Skin of body (tissue), 2 donors: ENCODE data around the gene MED27. TPM values are rescaled to one million over a fixed set of nuclear protein-coding genes. Genes with fewer than 3 reads are reported as not detected.
"Not testable (repeated sequence)": the region's sequence is repeated elsewhere in the genome, so short reads cannot be mapped to it uniquely, and the experiment has no call there.

Source experiments
- DNase-seq: peaks from one replicate; lab custom pipeline; 2025; lab: John Stamatoyannopoulos, UW
- total RNA-seq: library from RNA; depleted of rRNA; stranded (reverse); fragments of >200 nt; gene quantifications from one replicate; pipeline ENCODE4 v1.2.3, GENCODE V29; 2014

MED27 gene
- total RNA-seq, 1 donor from 2014 or later: 10.9 TPM

- DNase-seq: no peak
Observed at GRCh38 chr9:132020272-132020671, 59.4 kb downstream of the MED27 start.

- DNase-seq: no peak
Observed at GRCh38 chr9:132019702-132020101, 60.0 kb downstream of the MED27 start.

DNA sequence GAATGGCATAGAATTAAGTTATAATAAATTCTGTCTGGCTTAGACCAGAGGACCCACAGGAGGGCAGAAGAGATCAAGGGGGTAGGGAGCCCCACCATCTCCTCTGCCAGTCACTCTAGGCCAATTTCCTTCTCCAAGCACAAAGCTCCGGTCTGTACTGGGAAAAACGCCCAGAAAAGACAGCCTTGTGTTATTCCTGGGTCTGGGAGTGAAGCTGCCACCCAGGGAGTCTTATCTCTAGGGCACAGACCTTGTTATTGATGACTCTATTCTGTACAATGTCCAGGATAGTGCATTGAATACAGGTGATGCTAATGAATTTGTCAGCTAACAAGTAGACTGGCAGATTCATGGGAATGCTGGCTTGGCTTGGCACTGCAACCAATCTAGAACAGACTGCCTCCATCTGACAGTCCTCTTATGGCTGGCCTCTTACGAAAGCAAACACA lies 60.7 kb downstream of the MED27 start:
- DNase-seq: no peak

DNA sequence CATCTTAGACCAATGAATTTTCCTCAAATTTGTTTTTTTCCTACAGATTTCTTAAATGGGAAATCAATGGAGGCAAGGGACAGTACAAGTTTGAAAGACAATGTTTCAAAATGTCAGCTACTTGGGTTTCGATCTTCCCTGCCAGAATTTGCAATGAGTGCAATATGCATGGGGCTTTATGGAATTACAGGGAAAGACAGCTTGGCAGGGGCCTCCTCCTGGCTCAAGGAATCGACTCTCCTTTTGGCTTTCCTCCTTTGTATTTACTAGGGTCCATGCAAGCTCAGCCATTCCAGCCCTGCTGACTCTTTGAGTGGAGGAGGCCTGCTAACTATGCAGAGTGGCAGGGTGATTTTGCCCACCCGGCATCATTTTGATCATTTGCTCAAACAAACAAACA lies 63.2 kb downstream of the MED27 start:
- DNase-seq: no peak

DNA sequence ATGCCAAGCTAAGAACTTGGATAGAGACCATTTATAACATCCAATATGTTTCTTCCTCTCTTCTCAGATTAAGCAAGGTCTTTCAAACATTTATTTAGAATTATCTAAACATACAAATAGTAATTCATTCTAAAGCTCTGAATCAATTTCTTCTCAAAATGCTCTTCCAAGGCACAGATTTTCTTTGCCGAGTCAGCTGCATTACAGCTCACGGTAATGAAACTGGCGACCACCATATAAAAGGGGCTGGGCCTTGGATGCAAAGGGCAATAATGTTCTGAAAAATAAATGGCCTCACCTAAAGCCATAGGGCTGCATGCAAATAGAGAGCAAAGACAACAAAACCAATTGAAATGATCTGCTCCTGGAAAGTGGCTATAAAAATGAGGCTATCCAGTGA lies 63.8 kb downstream of the MED27 start:
- DNase-seq: no peak

DNA sequence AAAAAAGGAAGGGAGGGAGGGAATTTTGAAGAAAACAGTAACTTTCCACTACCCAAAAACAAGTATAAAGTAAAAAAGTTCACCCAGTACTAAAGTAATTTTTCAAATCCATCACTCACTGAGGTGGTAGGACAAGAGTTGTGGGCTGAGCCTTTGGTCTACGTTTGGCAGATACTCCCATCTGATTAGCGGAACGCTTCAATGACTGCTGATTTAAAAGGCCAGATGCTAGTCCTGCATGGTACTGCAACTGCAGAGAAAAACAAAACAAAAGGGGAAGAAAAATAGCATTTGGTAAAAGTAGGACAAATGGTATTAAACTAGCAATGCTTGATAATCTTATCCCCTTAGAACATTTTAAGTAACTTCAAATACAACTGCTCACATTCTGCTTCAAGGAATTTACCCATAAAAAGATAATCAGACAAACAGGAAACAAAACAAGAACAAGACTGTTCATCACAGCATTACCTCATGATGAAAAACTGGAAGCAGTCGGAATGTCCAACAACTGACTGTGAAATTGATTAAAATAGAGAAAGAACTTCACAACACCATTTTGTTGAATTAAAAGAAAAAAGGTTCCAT lies 65.4 kb downstream of the MED27 start:
- DNase-seq: no peak

GRCh38 chr9:132012704-132013357 lies 66.8 kb downstream of the MED27 start:
- DNase-seq: no peak

- DNase-seq: no peak
Observed at GRCh38 chr9:132011896-132012295, 67.8 kb downstream of the MED27 start.

- DNase-seq: no peak
Observed at GRCh38 chr9:132011309-132011708, 68.4 kb downstream of the MED27 start.

GRCh38 chr9:132010201-132010600 lies 69.5 kb downstream of the MED27 start:
- not testable (repeated sequence) for DNase-seq

DNA sequence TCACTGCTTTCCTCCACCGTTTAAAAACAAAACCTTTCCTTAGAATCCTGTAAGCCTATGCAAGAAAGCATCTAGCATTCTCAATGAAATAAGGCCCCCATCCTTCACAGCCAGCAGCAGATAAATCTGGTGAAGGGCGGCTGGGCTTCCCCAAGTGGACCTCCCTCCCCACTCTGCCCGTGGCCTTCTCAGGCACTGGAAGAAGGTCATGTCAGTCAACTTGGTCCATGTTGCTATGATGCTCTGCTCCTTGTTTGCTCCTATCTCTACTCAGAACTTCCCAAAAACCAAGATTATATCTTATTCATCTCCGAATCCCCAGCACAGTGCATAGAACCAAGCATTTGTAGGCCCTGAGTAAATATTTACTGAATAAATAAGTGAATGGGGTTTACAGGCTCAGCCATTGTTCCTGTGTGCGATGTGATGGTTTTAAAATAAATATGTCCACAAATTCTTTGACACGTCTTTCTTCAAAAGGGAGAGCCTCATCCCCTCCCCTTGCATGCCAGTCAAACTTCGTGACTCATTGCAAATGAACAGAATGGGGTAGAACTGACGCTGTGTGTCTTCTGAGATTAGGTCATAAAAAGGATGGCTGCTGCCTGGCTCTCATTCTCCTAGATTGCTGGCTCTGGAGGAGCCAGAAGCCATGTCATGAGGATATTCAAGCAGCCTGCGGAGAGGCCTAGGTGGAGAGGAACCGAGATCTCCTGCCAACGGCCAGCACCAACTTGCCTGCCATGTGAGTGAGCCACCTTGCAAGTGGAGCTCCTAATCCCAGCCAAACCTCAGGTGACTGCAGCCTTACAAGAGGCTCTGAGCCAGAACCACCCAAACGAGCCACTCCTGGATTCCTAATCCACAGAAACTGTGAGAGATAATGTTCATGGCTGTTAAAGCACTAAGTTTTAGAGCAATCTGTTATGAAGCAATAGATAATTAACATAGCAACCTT lies 70.5 kb downstream of the MED27 start:
- no peak for DNase-seq

- no peak for DNase-seq
Observed at GRCh38 chr9:132008184-132008803, 71.4 kb downstream of the MED27 start.

DNA sequence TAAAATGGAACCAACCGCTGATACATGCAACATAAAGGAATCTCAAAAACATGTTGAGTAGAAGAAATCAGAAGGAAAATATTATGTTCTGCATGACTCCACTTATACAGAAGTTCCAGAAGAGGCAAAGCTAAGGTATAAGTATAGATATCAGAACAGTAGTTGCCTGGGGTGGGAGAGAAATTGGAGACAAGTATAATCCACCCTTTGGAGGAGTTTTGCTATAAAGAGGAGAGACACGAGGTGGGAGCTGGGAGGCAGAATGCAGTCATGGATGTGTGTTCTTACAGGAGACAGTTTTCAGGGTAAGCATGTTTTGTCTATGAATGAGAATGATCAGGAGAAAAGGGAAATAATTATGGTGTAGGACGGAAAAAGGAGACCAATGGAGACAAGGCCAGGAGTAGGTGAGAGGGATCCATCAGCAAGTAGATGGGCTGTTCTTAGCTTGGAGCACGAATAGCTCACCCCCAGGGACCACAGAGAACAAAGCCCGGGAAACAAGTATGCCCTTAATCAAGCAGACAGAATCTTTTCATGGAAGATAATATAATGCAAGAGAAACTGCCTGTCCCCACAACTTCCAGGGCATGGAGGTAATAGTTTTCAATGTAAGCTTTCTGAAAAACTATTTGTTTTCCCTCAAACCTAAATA lies 72.2 kb downstream of the MED27 start:
- DNase-seq: no peak

DNA sequence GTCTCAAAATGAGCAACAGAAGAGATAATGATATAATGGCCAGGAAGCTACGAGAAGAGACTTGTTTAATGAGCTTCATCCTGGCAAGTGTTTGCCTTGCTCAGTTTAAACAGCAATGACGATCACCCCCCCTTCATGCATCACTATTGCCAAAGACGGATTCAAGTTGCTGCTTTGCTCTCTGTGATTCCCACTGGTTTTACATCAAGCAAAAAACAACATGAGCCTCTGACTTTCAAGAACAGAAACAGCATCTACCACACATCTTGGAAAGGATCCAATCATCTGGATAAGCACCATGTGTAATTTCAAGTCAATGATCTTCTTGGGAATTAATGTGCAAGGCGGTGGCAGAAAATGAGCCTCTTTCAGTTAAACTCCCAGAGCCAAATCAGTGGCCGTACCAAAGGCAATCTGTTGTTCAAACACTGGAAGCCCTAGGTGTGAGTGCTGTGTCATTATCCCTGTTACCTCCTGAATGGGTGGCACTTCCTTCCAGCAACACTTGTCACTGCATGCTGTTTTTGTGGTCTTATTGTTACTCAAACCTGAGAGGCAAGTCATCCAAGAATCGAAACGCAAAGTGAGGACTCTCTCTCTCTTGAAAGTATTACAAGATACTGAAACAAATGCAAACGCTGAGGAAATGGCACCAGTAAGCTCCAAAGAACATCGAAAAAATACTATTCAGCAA lies 72.8 kb downstream of the MED27 start:
- peak; percentile 84 for DNase-seq

DNA sequence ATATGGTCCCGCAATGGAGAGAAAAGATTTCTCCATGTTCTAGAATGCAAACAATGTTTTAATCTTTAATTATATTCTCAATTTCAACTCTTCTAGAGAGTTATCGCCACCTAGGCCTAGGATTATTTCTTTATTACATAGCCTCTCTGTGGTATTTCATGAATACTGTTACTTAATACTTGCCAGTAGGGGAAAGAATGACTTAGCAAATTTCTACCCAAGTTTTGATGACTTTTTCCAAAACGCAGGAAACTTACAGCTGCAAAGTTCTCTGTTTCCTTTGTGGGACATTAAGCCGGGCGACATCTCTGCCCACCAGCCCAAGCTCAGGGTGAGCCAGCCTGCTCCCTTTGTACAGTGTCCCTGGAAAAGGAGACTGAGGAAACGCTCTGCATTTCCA lies 73.8 kb downstream of the MED27 start:
- DNase-seq: no peak

DNA sequence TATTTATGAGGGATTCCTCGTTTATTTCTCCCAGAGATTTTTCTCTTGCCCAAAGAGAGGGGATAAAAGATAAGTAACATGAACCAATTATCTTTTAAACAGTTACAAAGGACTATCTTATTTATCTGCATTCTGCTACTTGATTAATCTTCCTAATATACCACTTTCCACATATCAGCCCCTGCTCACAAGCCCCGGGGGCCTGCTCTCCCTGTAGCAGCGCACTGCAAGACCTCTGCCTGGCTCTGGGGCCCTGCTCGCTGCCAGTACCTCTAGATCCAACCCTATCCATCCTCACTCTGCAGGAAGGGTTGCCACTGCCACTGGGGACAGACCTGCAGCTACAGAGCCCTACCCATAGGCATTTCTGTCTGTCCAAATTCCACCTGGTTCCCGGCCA lies 75.3 kb downstream of the MED27 start:
- DNase-seq: no peak

DNA sequence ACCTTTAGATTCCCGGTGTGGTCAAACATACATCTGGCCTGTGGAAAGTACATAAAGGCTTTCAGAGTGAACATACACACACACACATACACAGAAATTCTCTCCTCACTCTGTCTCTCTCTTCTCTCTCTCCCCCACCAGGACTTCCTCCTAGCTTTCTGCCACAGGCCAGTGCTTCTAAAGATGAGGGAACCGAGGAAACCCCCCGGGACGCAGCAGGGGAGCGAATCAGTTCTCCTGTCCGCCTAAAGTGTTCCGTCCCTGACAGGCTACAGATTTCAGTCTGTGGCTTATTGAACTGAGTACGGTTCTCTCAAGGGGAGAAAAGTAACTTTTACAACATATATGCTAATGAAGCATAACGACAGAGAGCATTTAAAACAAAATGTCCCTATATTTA lies 75.8 kb downstream of the MED27 start:
- DNase-seq: no peak

DNA sequence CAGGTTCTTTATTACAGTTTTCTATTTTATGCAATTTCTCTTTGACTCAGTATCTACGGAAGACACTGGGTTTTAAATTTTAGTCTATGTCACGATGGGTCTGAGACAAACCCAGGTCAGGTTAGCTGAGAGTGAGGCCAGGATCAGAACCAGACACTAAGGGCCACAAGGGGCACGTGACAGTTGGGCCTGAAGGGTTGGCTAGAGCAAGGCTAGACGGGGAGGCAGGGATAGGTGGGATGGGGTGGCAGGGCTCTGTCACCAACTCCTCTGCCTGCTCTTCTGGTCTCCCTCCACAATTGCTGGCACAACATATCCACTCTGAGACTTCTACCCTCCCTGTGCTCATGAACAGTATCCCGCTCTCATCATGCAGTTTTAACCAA lies 76.4 kb downstream of the MED27 start:
- no peak for DNase-seq

DNA sequence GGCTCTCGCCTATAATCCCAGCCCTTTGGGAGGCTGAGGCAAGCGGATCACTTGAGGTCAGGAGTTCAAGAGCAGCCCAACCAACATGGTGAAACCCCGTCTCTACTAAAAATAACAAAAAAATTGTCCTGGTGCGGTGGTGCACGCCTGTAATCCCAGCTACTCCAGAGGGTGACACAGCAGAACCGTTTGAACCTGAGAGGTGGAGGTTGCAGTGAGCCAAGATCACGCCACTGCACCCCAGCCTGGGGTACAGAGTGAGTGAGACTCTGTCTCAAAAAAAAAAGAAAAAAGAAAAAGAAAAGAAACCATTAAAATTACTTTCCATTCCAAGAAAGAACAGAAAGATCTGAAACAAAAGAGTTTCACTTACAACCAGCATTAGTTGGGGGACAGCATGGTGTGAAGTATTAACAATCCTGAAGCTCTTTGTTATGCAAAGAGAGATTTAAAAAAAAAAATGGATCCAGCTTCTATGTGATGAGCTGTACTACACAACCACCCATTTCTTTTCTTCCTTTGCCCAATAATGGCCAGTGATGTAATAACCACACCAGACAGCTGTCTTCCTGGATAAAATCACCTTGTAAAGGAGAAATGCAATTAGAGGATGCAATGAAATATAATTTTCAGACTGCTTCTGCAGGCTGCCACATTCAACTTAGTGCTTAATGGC lies 76.9 kb downstream of the MED27 start:
- no peak for DNase-seq

- no peak for DNase-seq
Observed at GRCh38 chr9:132001567-132001966, 78.1 kb downstream of the MED27 start.
